HepG2 (cell line): ENCODE measurements around the gene EIF5A. TPM values are rescaled to one million over a fixed set of nuclear protein-coding genes. Genes with fewer than 3 reads are reported as not detected.

Source experiments
- ARHGAP35 ChIP-seq: sonication (generic); formaldehyde crosslinking; IDR thresholded peaks from 2 replicates; pipeline ENCODE4 v1.9.0; 2022; ENCODE audit warnings: mild to moderate bottlenecking, inconsistent platforms, moderate library complexity, missing genetic modification reagents, borderline replicate concordance
- FOSL1 ChIP-seq: sonication (generic); formaldehyde crosslinking; IDR thresholded peaks from 2 replicates; pipeline ENCODE4 v1.9.0; 2021; ENCODE audit warnings: missing genetic modification reagents, borderline replicate concordance
- HOXA3 ChIP-seq: sonication (generic); formaldehyde crosslinking; IDR thresholded peaks from 2 replicates; pipeline ENCODE4 v1.5.0; 2020; ENCODE audit warnings: missing genetic modification reagents
- IKZF1 ChIP-seq: fragments of 450-650 bp; IDR thresholded peaks from 2 replicates; pipeline ENCODE4 v1.7.1; 2016
- KDM1A ChIP-seq: IDR thresholded peaks from 2 replicates; pipeline ENCODE4 v1.6.1; 2016; ENCODE audit warnings: missing compliant biosample characterization
- KLF11 ChIP-seq: IDR thresholded peaks from 2 replicates; pipeline ENCODE4 v1.6.1; 2016; ENCODE audit warnings: missing compliant biosample characterization
- NFAT5 ChIP-seq: sonication (generic); formaldehyde crosslinking; IDR thresholded peaks from 2 replicates; pipeline ENCODE4 v1.4.0; 2020; ENCODE audit warnings: missing genetic modification reagents
- NR0B2 ChIP-seq: sonication (generic); formaldehyde crosslinking; IDR thresholded peaks from 2 replicates; pipeline ENCODE4 v1.4.0; 2020; ENCODE audit warnings: mild to moderate bottlenecking, missing genetic modification reagents
- POLR2AphosphoS5 ChIP-seq: IDR thresholded peaks from 2 replicates; pipeline ENCODE4 v1.6.1; 2012; ENCODE audit warnings: low read depth, low read length
- RELA ChIP-seq: sonication (generic); formaldehyde crosslinking; IDR thresholded peaks from 2 replicates; pipeline ENCODE4 v1.4.0; 2020; ENCODE audit warnings: missing genetic modification reagents
- SIX1 ChIP-seq: sonication (generic); formaldehyde crosslinking; IDR thresholded peaks from 2 replicates; pipeline ENCODE4 v1.4.0; 2020; ENCODE audit warnings: missing genetic modification reagents, borderline replicate concordance
- SOX13 ChIP-seq, 3 experiments: fragments of 450-650 bp in 1 of 3; sonication (generic) in 1 of 3; formaldehyde crosslinking in 1 of 3; IDR thresholded peaks in 2 of 3; conservative IDR thresholded peaks in 1 of 3; 2 replicates each; pipeline versions ENCODE4 v1.5.0 to v1.6.1; 2016 to 2020; ENCODE audit warnings: antibody characterized with exemption in 1 of 3, mild to moderate bottlenecking in 1 of 3, missing compliant biosample characterization in 1 of 3, missing genetic modification reagents in 1 of 3, moderate library complexity in 1 of 3
- SPEN ChIP-seq: sonication (generic); formaldehyde crosslinking; IDR thresholded peaks from 2 replicates; pipeline ENCODE4 v1.5.1; 2020; ENCODE audit warnings: low read depth, mild to moderate bottlenecking, missing genetic modification reagents
- TCF12 ChIP-seq, 2 experiments: fragments of 450-650 bp in 1 of 2; sonication (generic) in 1 of 2; formaldehyde crosslinking in 1 of 2; IDR thresholded peaks; 2 replicates each; pipeline versions ENCODE4 v1.6.1 to v1.8.0; 2017 to 2022; ENCODE audit warnings: antibody characterized with exemption in 1 of 2, mild to moderate bottlenecking in 1 of 2, missing genetic modification reagents in 1 of 2, moderate library complexity in 1 of 2
- YEATS4 ChIP-seq: sonication (generic); formaldehyde crosslinking; IDR thresholded peaks from 2 replicates; pipeline ENCODE4 v1.4.0; 2020; ENCODE audit warnings: missing genetic modification reagents, borderline replicate concordance
- ZIK1 ChIP-seq: sonication (generic); formaldehyde crosslinking; IDR thresholded peaks from 2 replicates; pipeline ENCODE4 v1.5.0; 2020; ENCODE audit warnings: mild to moderate bottlenecking, low read depth, missing genetic modification reagents, borderline replicate concordance
- ZNF709 ChIP-seq: sonication (generic); formaldehyde crosslinking; IDR thresholded peaks from 2 replicates; pipeline ENCODE4 v1.5.0; 2020; ENCODE audit warnings: mild to moderate bottlenecking, missing genetic modification reagents
- ZNF749 ChIP-seq: sonication (generic); formaldehyde crosslinking; IDR thresholded peaks from 2 replicates; pipeline ENCODE4 v1.8.0; 2022; ENCODE audit warnings: mild to moderate bottlenecking, missing genetic modification reagents, moderate library complexity, borderline replicate concordance
- ZSCAN21 ChIP-seq: sonication (generic); formaldehyde crosslinking; IDR thresholded peaks from 2 replicates; pipeline ENCODE4 v1.8.0; 2022; ENCODE audit warnings: mild to moderate bottlenecking, missing genetic modification reagents, moderate library complexity, borderline replicate concordance
- polyA plus RNA-seq, 8 experiments: library from polyadenylated mRNA; depleted of rRNA in 3 of 8; stranded (reverse) in 7 of 8; unstranded in 1 of 8; fragments of >200 nt; fragmentation: Illumina TruSeq in 4 of 8; extraction: Trizol in 4 of 8; gene quantifications; 2 replicates each; pipeline versions ENCODE4 v1.2.1 to v1.2.3, GENCODE V29; 2011 to 2016; ENCODE audit warnings: low read depth in 4 of 8, missing spikeins in 1 of 8, mixed read lengths in 1 of 8; ENCODE audit not compliant: insufficient read depth in 1 of 8
- total RNA-seq, 5 experiments: library from RNA; depleted of rRNA; stranded (reverse); fragments of >200 nt; fragmentation: Illumina TruSeq; extraction: Trizol; gene quantifications; 2 replicates each; pipeline ENCODE4 v1.2.3, GENCODE V29; 2016; ENCODE audit warnings: low read depth in 1 of 5
- TF ChIP-seq, protein P1 (sequence below): sonication (generic); formaldehyde crosslinking; IDR thresholded peaks from 2 replicates; pipeline ENCODE4 v1.5.1; 2020; ENCODE audit warnings: mild to moderate bottlenecking, missing genetic modification reagents, moderate library complexity

EIF5A gene
- total and polyA plus RNA-seq, 2 of the 13 experiments (the other 11 are each of a cell fraction or from before 2014, with no cell fraction given) = 319 to 337 TPM

GRCh38 chr17:7351665-7352502 lies 44.5 kb downstream of the EIF5A start, which contains the start of gene KCTD11 (continued):
- peak; percentile 69; the same call in 1 of the 2 replicates for TF ChIP-seq SPEN (CRISPR knock-in tag)
- no peak for TF ChIP-seq ARHGAP35 (CRISPR knock-in tag)
- TF ChIP-seq IKZF1 = no peak
- peak; percentile 64; the same call in 1 of the 2 replicates for TF ChIP-seq ZIK1 (CRISPR knock-in tag)
- peak; percentile 48 for TF ChIP-seq POLR2AphosphoS5
- TF ChIP-seq TCF12 (IDR thresholded peaks at IDR 0.05) = no peak
- peak; percentile 92 for TF ChIP-seq TCF12 (CRISPR knock-in tag; IDR thresholded peaks at IDR 0.05)
- peak; percentile 73; the same call in 1 of the 2 replicates for TF ChIP-seq YEATS4
- TF ChIP-seq KDM1A = peak; percentile 42; the same call in 1 of the 2 replicates
- TF ChIP-seq, protein P1, sequence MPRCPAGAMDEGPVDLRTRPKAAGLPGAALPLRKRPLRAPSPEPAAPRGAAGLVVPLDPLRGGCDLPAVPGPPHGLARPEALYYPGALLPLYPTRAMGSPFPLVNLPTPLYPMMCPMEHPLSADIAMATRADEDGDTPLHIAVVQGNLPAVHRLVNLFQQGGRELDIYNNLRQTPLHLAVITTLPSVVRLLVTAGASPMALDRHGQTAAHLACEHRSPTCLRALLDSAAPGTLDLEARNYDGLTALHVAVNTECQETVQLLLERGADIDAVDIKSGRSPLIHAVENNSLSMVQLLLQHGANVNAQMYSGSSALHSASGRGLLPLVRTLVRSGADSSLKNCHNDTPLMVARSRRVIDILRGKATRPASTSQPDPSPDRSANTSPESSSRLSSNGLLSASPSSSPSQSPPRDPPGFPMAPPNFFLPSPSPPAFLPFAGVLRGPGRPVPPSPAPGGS = peak; percentile 97
- TF ChIP-seq ZNF709 (CRISPR knock-in tag) = peak; percentile 41; the same call in 1 of the 2 replicates
- 0 out of 2 replicates have a peak, but pooled peaks have one; percentile 17 for TF ChIP-seq SIX1 (CRISPR knock-in tag)
- TF ChIP-seq SOX13 (IDR thresholded peaks at IDR 0.05) = no peak
- no peak; a peak in 1 of 4 replicates for TF ChIP-seq SOX13 (CRISPR knock-in tag; conservative IDR thresholded peaks at IDR 0.05 in 1 of 2, IDR thresholded peaks at IDR 0.05 in 1 of 2)
- peak; percentile 97 for TF ChIP-seq RELA (CRISPR knock-in tag)
- peak; percentile 81; the same call in 1 of the 2 replicates for TF ChIP-seq NR0B2 (CRISPR knock-in tag)
- no peak for TF ChIP-seq FOSL1 (CRISPR knock-in tag)
- TF ChIP-seq HOXA3 (CRISPR knock-in tag) = peak; percentile 15; the same call in 1 of the 2 replicates
- peak; percentile 13; the same call in 1 of the 2 replicates for TF ChIP-seq NFAT5
- peak; percentile 59; the same call in 1 of the 2 replicates for TF ChIP-seq ZNF749 (CRISPR knock-in tag)
- no peak for TF ChIP-seq KLF11
- peak; percentile 71 for TF ChIP-seq ZSCAN21 (CRISPR knock-in tag)
